BLaER1 treated with 17β-estradiol and CSF1 and Interleukin-3, amounts not matched to agents 10 nM and 100 nM (cell line): ENCODE data around the gene KCNV2.

Experiments
- H3K27ac ChIP-seq, 11 experiments: shearing (Covaris generic); formaldehyde crosslinking; 2 replicates each; pipeline ENCODE4 v1.8.1; 2022
- H3K27me3 ChIP-seq, 11 experiments: shearing (Covaris generic); formaldehyde crosslinking; 2 replicates each; pipeline ENCODE4 v1.8.1; 2022
- H3K36me3 ChIP-seq, 11 experiments: shearing (Covaris generic); formaldehyde crosslinking; 2 replicates each; pipeline ENCODE4 v1.8.1; 2022
- H3K4me1 ChIP-seq, 10 experiments: shearing (Covaris generic); formaldehyde crosslinking; 2 replicates each; pipeline ENCODE4 v1.8.1; 2022
- H3K4me2 ChIP-seq, 11 experiments: shearing (Covaris generic); formaldehyde crosslinking; 2 replicates each; pipeline ENCODE4 v1.8.1; 2022
- H3K4me3 ChIP-seq, 10 experiments: shearing (Covaris generic); formaldehyde crosslinking; 2 replicates each; pipeline ENCODE4 v1.8.1; 2022
- H3K9ac ChIP-seq, 11 experiments: shearing (Covaris generic); formaldehyde crosslinking; 2 replicates each; pipeline ENCODE4 v1.8.1; 2022
- H3K9me3 ChIP-seq, 11 experiments: shearing (Covaris generic); formaldehyde crosslinking; replicated peaks in 1 of 11; 2 replicates each; pipeline ENCODE4 v1.8.1; 2022
- H4K20me1 ChIP-seq, 11 experiments: shearing (Covaris generic); formaldehyde crosslinking; 2 replicates each; pipeline ENCODE4 v1.8.1; 2022
- Cebpa-rat ChIP-seq, 11 experiments: shearing (Covaris generic); IDR thresholded peaks; 2 replicates each; pipeline ENCODE4 v1.8.1; 2022

The KCNV2 gene

DNA sequence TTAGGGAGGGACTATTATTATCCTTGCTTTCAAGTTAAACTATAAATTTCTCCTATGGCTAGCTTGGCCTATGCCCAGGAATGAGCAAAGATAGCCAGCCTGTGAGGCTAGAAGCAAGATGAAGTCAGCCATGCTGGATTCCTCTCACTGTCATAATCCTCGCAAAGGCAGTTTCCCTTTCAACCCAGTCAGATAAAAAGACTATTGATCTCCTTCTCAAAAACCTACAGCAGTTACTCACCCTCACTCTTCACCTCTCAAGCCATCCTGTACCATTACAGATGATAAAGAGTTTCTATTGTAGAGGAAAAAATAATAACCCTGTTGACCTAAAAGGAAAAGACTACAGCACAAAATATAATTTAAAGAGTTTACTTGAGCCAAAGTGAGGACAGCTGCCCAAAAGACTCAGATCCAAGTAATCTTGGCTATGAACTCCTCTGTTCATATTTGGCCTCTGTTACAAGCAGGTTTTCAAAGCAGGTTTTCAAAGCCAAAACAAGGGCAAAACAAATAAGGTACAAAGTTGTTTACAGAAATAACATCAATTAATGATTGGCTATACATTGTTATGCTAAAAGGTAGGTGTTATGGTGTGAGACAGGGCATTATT lies 41.7 kb downstream of the KCNV2 start:
- no peak for TF ChIP-seq Cebpa-rat (IDR thresholded peaks at IDR 0.05)
- Histone ChIP-seq H3K4me2 (no peak overlapping the region), H3K27me3 (no peaks in the 10 kb centered on the region), H3K9me3 (peaks cover 0 to 7% (median 0%) of the 10 kb centered on the region in 11 experiments; a peak in 1 of 22 replicates), H3K27ac (no peak overlapping the region), H3K9ac (no peak overlapping the region), H3K4me1 (peaks cover 0 to 5% (median 0%) of the 10 kb centered on the region in 10 experiments; a peak in 8 of 20 replicates), H4K20me1 (no peaks in the 10 kb centered on the region), H3K4me3 (no peak overlapping the region), H3K36me3 (peaks cover 31 to 96% (median 72%) of the 10 kb centered on the region in 11 experiments)

GRCh38 chr9:2761424-2761823 lies 44.1 kb downstream of the KCNV2 start:
- no peak overlapping the region for H3K4me2 ChIP-seq
- no peaks in the 10 kb centered on the region for H3K9me3 ChIP-seq
- H3K4me1 ChIP-seq = peaks cover 19 to 26% (median 22%) of the 10 kb centered on the region in 10 experiments
- no peak overlapping the region for H3K27ac ChIP-seq
- H3K4me3 ChIP-seq = no peak overlapping the region
- H3K27me3 ChIP-seq = no peaks in the 10 kb centered on the region
- H3K9ac ChIP-seq = no peak overlapping the region
- H3K36me3 ChIP-seq = peaks cover 31 to 98% (median 75%) of the 10 kb centered on the region in 11 experiments
- H4K20me1 ChIP-seq = no peaks in the 10 kb centered on the region
- TF ChIP-seq Cebpa-rat (IDR thresholded peaks at IDR 0.05) = no peak

DNA sequence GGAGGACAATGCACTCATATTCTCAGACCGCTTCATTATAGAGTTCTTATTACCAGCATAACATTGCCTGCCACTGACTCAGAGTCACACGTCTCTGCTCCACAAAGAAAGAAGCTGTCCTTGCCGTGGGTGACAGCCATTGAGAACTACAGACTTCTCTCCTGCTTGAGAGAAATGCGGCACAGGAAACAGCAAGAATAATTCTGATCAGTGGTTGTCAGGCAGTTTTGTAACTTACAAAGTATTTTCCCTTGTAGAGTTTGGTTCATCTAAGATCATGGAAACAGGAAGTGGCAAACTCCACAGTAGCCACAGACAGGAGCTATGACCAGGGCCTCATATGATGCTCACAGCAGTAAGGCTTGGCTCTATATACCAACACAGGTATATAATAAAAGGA lies 47.0 kb downstream of the KCNV2 start:
- H3K27ac ChIP-seq = 0 out of 22 replicates have a peak overlapping the region, but pooled peaks of 1 of the 11 experiments have one; percentile 3
- H3K4me2 ChIP-seq = peak overlapping the region in 8 of 11 experiments; percentile 2 to 58 (median 38); a peak in 11 of 22 replicates
- peaks cover 29 to 93% (median 70%) of the 10 kb centered on the region in 11 experiments for H3K36me3 ChIP-seq
- no peaks in the 10 kb centered on the region for H4K20me1 ChIP-seq
- no peaks in the 10 kb centered on the region for H3K9me3 ChIP-seq
- no peak overlapping the region for H3K9ac ChIP-seq
- no peaks in the 10 kb centered on the region for H3K27me3 ChIP-seq
- TF ChIP-seq Cebpa-rat (IDR thresholded peaks at IDR 0.05) = no peak
- H3K4me1 ChIP-seq = peaks cover 19 to 26% (median 23%) of the 10 kb centered on the region in 10 experiments
- H3K4me3 ChIP-seq = no peak overlapping the region

- H3K4me2 ChIP-seq = peak overlapping the region in 8 of 11 experiments; percentile 3 to 58 (median 28); a peak in 9 of 22 replicates
- H3K9ac ChIP-seq = no peak overlapping the region
These were observed 48.1 kb downstream of the KCNV2 start for GRCh38 chr9:2765250-2765880.

DNA sequence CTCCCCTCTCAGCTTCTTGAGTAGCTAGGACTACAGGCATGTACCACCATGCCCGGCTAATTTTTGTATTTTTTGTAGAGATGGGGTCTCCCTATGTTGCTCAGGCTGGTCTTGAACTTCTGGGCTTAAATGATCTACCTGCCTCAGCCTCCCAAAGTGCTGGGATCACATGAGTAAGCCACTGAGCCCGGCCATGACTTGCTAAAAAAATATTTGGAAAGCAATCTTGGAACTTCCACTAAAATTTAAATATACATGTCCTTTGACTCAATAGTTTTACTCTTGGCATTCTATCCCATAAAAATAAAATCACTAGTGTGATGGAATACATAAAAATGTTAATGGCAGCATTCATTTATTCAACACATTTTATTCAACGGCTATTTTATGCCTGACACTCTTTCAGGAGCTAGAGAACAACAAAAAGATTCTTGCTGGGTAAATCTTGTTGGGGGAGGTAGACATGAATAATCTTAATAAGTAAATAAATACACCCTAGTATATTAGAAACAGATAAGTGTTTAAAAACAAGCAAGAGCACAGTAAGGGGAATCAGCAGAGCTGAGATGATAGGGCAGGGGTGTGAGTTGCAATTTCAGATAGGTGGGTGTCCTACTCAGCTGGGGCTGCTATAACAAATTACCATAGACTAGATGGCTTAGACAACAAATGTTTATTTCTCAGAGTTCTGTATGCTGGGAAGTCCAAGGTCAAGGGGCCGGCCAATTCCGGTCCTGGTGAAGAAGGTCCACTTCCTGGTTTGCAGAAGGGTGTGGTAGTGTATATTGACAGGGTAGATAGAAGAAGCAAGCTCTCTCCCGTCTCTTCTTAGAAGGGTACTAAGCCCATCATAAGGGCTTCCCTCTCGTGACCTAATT lies 50.7 kb downstream of the KCNV2 start:
- Histone ChIP-seq H3K4me2 (no peak overlapping the region), H3K4me3 (no peak overlapping the region), H3K36me3 (peaks cover 48 to 94% (median 73%) of the 10 kb centered on the region in 11 experiments), H3K4me1 (peaks cover 19 to 26% (median 23%) of the 10 kb centered on the region in 10 experiments), H3K27ac (no peak overlapping the region), H3K27me3 (no peaks in the 10 kb centered on the region), H4K20me1 (peaks cover 0 to 15% (median 0%) of the 10 kb centered on the region in 11 experiments; a peak in 3 of 22 replicates), H3K9me3 (peaks cover under 1 to 8% (median 3%) of the 10 kb centered on the region in 11 experiments; a peak in 18 of 22 replicates), H3K9ac (no peak overlapping the region)
- no peak for TF ChIP-seq Cebpa-rat (IDR thresholded peaks at IDR 0.05)

More at GRCh38 chr9:2765250-2765880, 48.1 kb downstream of the KCNV2 start:
- TF ChIP-seq Cebpa-rat (IDR thresholded peaks at IDR 0.05) = no peak
- H3K27me3 ChIP-seq = no peaks in the 10 kb centered on the region
- peaks cover 31 to 93% (median 71%) of the 10 kb centered on the region in 11 experiments for H3K36me3 ChIP-seq
- no peaks in the 10 kb centered on the region; a peak in 1 of 22 replicates for H3K9me3 ChIP-seq
- peaks cover 19 to 26% (median 23%) of the 10 kb centered on the region in 10 experiments for H3K4me1 ChIP-seq
- no peak overlapping the region for H3K4me3 ChIP-seq
- H3K27ac ChIP-seq = no peak overlapping the region; a peak in 1 of 22 replicates
- no peaks in the 10 kb centered on the region for H4K20me1 ChIP-seq

- peaks cover 0 to 4% (median 2%) of the 10 kb centered on the region in 10 experiments; a peak in 12 of 20 replicates for H3K4me1 ChIP-seq
- TF ChIP-seq Cebpa-rat (IDR thresholded peaks at IDR 0.05) = no peak
- H4K20me1 ChIP-seq = peaks cover 0 to 15% (median 0%) of the 10 kb centered on the region in 11 experiments; a peak in 3 of 22 replicates
- H3K27me3 ChIP-seq = no peaks in the 10 kb centered on the region
- H3K4me3 ChIP-seq = no peak overlapping the region
- peaks cover 31 to 38% (median 34%) of the 10 kb centered on the region in 11 experiments for H3K9me3 ChIP-seq
- no peak overlapping the region for H3K4me2 ChIP-seq
- no peak overlapping the region for H3K27ac ChIP-seq
- H3K36me3 ChIP-seq = peaks cover 79 to 97% (median 88%) of the 10 kb centered on the region in 11 experiments
- no peak overlapping the region for H3K9ac ChIP-seq
These were observed 53.8 kb downstream of the KCNV2 start for GRCh38 chr9:2771087-2771486.

GRCh38 chr9:2771661-2772060 lies 54.4 kb downstream of the KCNV2 start:
- no peak overlapping the region for H3K4me3 ChIP-seq
- TF ChIP-seq Cebpa-rat (IDR thresholded peaks at IDR 0.05) = no peak
- no peak overlapping the region for H3K9ac ChIP-seq
- H3K27ac ChIP-seq = no peak overlapping the region
- H3K27me3 ChIP-seq = no peaks in the 10 kb centered on the region
- peaks cover 0 to 15% (median 0%) of the 10 kb centered on the region in 11 experiments; a peak in 3 of 22 replicates for H4K20me1 ChIP-seq
- H3K36me3 ChIP-seq = peaks cover 84 to 97% (median 93%) of the 10 kb centered on the region in 11 experiments
- H3K4me1 ChIP-seq = no peaks in the 10 kb centered on the region
- no peak overlapping the region for H3K4me2 ChIP-seq
- peaks cover 37 to 44% (median 40%) of the 10 kb centered on the region in 11 experiments for H3K9me3 ChIP-seq

- Histone ChIP-seq H4K20me1 (peaks cover 0 to 6% (median 0%) of the 10 kb centered on the region in 11 experiments; a peak in 2 of 22 replicates), H3K27me3 (no peaks in the 10 kb centered on the region), H3K9me3 (peaks cover 66 to 85% (median 76%) of the 10 kb centered on the region in 11 experiments), H3K4me3 (peak overlapping the region in 3 of 10 experiments; percentile 15 to 35 (median 21); a peak in 3 of 20 replicates), H3K4me1 (no peaks in the 10 kb centered on the region), H3K9ac (no peak overlapping the region), H3K27ac (no peak overlapping the region), H3K4me2 (no peak overlapping the region), H3K36me3 (peaks cover 98 to 100% (median 100%) of the 10 kb centered on the region in 11 experiments)
- TF ChIP-seq Cebpa-rat (IDR thresholded peaks at IDR 0.05) = no peak
These were observed 60.1 kb downstream of the KCNV2 start for GRCh38 chr9:2777454-2777853.
